SK-N-SH treated with all-trans-retinoic acid at 6 μM for 48 hours (cell line): ENCODE data around the gene NUBPL.

Experiments used
- ARNTL ChIP-seq: fragments of 450-650 bp; formaldehyde crosslinking; IDR thresholded peaks from 2 replicates; pipeline ENCODE4 v1.5.0; 2020; ENCODE audit warnings: low read depth, mild to moderate bottlenecking, moderate library complexity, borderline replicate concordance
- TSHZ2 ChIP-seq: fragments of 250-450 bp; sonication (Bioruptor Pico); IDR thresholded peaks from 2 replicates; pipeline ENCODE4 v1.5.0; 2020; ENCODE audit warnings: mild to moderate bottlenecking, moderate library complexity
- ZNF70 ChIP-seq: fragments of 450-650 bp; formaldehyde crosslinking; IDR thresholded peaks from 2 replicates; pipeline ENCODE4 v1.5.0; 2020; ENCODE audit warnings: mild to moderate bottlenecking, moderate library complexity
- TF ChIP-seq, protein P1 (sequence below): fragments of 250-450 bp; sonication (Bioruptor Pico); IDR thresholded peaks from 2 replicates; pipeline ENCODE4 v1.8.0; 2020; ENCODE audit warnings: mild to moderate bottlenecking, moderate library complexity, borderline replicate concordance

DNA sequence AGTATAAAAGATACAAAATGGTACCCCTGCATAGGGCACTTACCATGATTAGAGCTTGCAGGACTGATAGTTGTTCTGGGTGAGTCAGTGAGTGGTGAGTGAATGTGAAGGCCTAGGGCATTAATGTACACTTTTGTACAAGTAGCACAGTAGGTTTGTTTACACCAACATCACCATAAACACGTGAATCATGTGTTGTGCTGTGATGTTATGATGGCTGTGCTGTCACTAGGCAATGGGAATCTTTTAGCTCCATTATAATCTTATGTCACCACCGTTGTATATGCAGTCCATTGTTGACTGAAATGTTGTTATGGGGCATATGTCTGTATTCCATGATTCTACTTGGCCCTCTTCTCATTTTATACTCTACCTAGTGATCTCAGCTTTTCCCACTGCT is 11.8 kb downstream of the NUBPL start:
- TF ChIP-seq ZNF70 (no peak), ARNTL (CRISPR knock-in tag) (no peak), TSHZ2 (no peak)
- TF ChIP-seq, protein P1, sequence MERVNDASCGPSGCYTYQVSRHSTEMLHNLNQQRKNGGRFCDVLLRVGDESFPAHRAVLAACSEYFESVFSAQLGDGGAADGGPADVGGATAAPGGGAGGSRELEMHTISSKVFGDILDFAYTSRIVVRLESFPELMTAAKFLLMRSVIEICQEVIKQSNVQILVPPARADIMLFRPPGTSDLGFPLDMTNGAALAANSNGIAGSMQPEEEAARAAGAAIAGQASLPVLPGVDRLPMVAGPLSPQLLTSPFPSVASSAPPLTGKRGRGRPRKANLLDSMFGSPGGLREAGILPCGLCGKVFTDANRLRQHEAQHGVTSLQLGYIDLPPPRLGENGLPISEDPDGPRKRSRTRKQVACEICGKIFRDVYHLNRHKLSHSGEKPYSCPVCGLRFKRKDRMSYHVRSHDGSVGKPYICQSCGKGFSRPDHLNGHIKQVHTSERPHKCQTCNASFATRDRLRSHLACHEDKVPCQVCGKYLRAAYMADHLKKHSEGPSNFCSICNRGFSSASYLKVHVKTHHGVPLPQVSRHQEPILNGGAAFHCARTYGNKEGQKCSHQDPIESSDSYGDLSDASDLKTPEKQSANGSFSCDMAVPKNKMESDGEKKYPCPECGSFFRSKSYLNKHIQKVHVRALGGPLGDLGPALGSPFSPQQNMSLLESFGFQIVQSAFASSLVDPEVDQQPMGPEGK (CRISPR knock-in tag) = no peak
